Esophagus muscularis mucosa (tissue), 4 donors: ENCODE results near the gene AATF. TPM values are rescaled to one million over a fixed set of nuclear protein-coding genes. Genes with fewer than 3 reads are reported as not detected.

ENCODE experiments used
- DNase-seq: peaks from one replicate; pipeline ENCODE4 v3.0.0-alpha.2; 2017; ENCODE audit errors: extremely low spot score
- H3K27ac ChIP-seq, 4 donors: fragments of 200-600 bp; sonication (generic); replicated peaks in 1 of 4; 1 replicate in 3 of 4; 2 replicates in 1 of 4; pipeline ENCODE4 v1.5.1; 2016 to 2019; ENCODE audit warnings: mild to moderate bottlenecking in 1 of 4
- H3K27me3 ChIP-seq, 4 donors: fragments of 200-600 bp; sonication (generic); one replicate each; pipeline versions ENCODE4 v1.5.1 to v1.6.0; 2016 to 2019
- H3K36me3 ChIP-seq, 4 donors: fragments of 200-600 bp; sonication (generic); one replicate each; pipeline ENCODE4 v1.5.1; 2016 to 2019
- H3K4me1 ChIP-seq, 4 donors: fragments of 200-600 bp; sonication (generic); one replicate each; pipeline ENCODE4 v1.5.1; 2016 to 2019
- H3K4me3 ChIP-seq, 4 donors: fragments of 200-600 bp; sonication (generic); 1 replicate in 2 of 4; 2 replicates in 2 of 4; pipeline ENCODE4 v1.5.1; 2016 to 2019; ENCODE audit warnings: mild to moderate bottlenecking in 4 of 4, moderate library complexity in 1 of 4
- H3K9me3 ChIP-seq, 4 donors: fragments of 200-600 bp; sonication (generic); 1 replicate in 3 of 4; 2 replicates in 1 of 4; pipeline ENCODE4 v1.5.1; 2016 to 2019
- CTCF ChIP-seq, 3 experiments: fragments of 200-600 bp in 2 of 3; fragments of 450-650 bp in 1 of 3; sonication (generic) in 2 of 3; IDR thresholded peaks; one replicate each; pipeline ENCODE4 v1.5.1; 2017 to 2019; ENCODE audit warnings: antibody characterized with exemption in 3 of 3, mild to moderate bottlenecking in 2 of 3, moderate library complexity in 1 of 3
- EP300 ChIP-seq: sonication (generic); formaldehyde crosslinking; IDR thresholded peaks from one replicate; pipeline ENCODE4 v1.6.1; 2017; ENCODE audit warnings: antibody characterized with exemption
- POLR2A ChIP-seq: fragments of 450-650 bp; IDR thresholded peaks from one replicate; pipeline ENCODE4 v1.6.1; 2017; ENCODE audit warnings: antibody characterized with exemption, moderate library complexity, mild to moderate bottlenecking, low read depth
- POLR2AphosphoS5 ChIP-seq, 2 donors: sonication (generic); formaldehyde crosslinking; IDR thresholded peaks; one replicate each; pipeline ENCODE4 v1.6.1; 2017; ENCODE audit warnings: antibody characterized with exemption in 2 of 2
- WGBS: methylation state at CpG from one replicate; pipeline ENCODE4 v1.1.5; 2018; 5-methylcytosine and 5-hydroxymethylcytosine counted together
- intact Hi-C: fragments of 100-400 bp; cut with DNase I; formaldehyde crosslinking; loops from one replicate; pipeline ENCODE4 v1.15.1; 2023
- total RNA-seq, 4 donors: library from RNA; depleted of rRNA; stranded (reverse); fragments of >200 nt; gene quantifications; one replicate each; pipeline versions ENCODE4 v1.1.0 to v1.2.1, GENCODE V29; 2016

The AATF gene
- total RNA-seq, 4 donors from 2014 or later: 37.8 to 55.7 (median 45.3) TPM

- Histone ChIP-seq H3K9me3 (no peaks in the 10 kb centered on the region), H3K4me3 (no peak overlapping the region), H3K27me3 (no peaks in the 10 kb centered on the region), H3K27ac (no peak overlapping the region), H3K36me3 (peaks cover 17 to 60% (median 34%) of the 10 kb centered on the region in 4 donors), H3K4me1 (peaks cover 0 to 10% (median 8%) of the 10 kb centered on the region in 4 donors)
- intact Hi-C loops: no loop called here
- no peak for TF ChIP-seq EP300
- TF ChIP-seq POLR2AphosphoS5 (IDR thresholded peaks at IDR 0.05): no peak
- TF ChIP-seq POLR2A: no peak
- TF ChIP-seq CTCF (IDR thresholded peaks at IDR 0.05): no peak
- DNase-seq: no peak
- 97% methylated on average over 2 of the region's 2 CpGs for WGBS
These were observed 147.3 kb downstream of the AATF start for GRCh38 chr17:37096071-37096470.

- H3K4me1 ChIP-seq: peaks cover 0 to 1% (median 0%) of the 10 kb centered on the region in 4 donors
- intact Hi-C loops: no loop called here
- H3K9me3 ChIP-seq: no peaks in the 10 kb centered on the region
- DNase-seq: no peak
- WGBS: 87% methylated on average over 2 of the region's 2 CpGs
- H3K36me3 ChIP-seq: peaks cover 17 to 68% (median 36%) of the 10 kb centered on the region in 4 donors
- no peak overlapping the region for H3K27ac ChIP-seq
- H3K27me3 ChIP-seq: no peaks in the 10 kb centered on the region
- no peak for TF ChIP-seq POLR2AphosphoS5 (IDR thresholded peaks at IDR 0.05)
- TF ChIP-seq CTCF (IDR thresholded peaks at IDR 0.05): no peak
- no peak for TF ChIP-seq EP300
- no peak for TF ChIP-seq POLR2A
- H3K4me3 ChIP-seq: no peak overlapping the region
These were observed 148.4 kb downstream of the AATF start for GRCh38 chr17:37097154-37097553.

DNA sequence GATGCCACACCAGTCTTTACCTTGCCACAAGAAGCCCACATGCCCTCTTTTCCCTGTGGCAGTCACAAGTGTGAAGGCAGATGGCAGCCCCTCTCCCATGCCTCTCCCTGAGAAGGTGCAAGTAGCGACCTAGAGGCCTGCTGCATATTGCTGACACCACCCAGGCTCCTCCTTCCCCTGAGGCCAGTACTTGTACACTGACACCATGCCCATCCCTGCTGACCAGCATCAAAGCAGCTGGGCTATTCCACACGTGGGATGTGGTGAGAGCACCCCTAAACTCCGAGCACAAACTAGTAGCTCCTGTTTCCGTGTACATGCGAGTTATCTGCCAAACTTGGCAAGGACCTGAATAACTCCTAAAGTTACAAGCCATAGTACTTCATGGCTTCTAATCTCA, 149.4 kb downstream of the AATF start:
- no peaks in the 10 kb centered on the region for H3K27me3 ChIP-seq
- intact Hi-C loops: no loop called here
- TF ChIP-seq EP300 (no peak), CTCF (IDR thresholded peaks at IDR 0.05) (no peak), POLR2AphosphoS5 (IDR thresholded peaks at IDR 0.05) (no peak), POLR2A (no peak)
- H3K4me3 ChIP-seq: no peak overlapping the region
- H3K36me3 ChIP-seq: peaks cover 17 to 72% (median 38%) of the 10 kb centered on the region in 4 donors
- H3K9me3 ChIP-seq: no peaks in the 10 kb centered on the region
- H3K27ac ChIP-seq: no peak overlapping the region
- WGBS: 91% methylated on average over 5 of the region's 5 CpGs
- no peaks in the 10 kb centered on the region for H3K4me1 ChIP-seq
- no peak for DNase-seq

GRCh38 chr17:37098910-37099664, 150.3 kb downstream of the AATF start:
- TF ChIP-seq EP300: no peak
- no peak for TF ChIP-seq POLR2A
- no peak for TF ChIP-seq POLR2AphosphoS5 (IDR thresholded peaks at IDR 0.05)
- TF ChIP-seq CTCF (IDR thresholded peaks at IDR 0.05): no peak
- DNase-seq: no peak
- Histone ChIP-seq H3K4me1 (no peaks in the 10 kb centered on the region), H3K9me3 (no peaks in the 10 kb centered on the region), H3K36me3 (peaks cover 17 to 74% (median 41%) of the 10 kb centered on the region in 4 donors), H3K4me3 (no peak overlapping the region), H3K27ac (no peak overlapping the region), H3K27me3 (no peaks in the 10 kb centered on the region)
- 92% methylated on average over 9 of the region's 9 CpGs for WGBS
- intact Hi-C loops: no loop called here

DNA sequence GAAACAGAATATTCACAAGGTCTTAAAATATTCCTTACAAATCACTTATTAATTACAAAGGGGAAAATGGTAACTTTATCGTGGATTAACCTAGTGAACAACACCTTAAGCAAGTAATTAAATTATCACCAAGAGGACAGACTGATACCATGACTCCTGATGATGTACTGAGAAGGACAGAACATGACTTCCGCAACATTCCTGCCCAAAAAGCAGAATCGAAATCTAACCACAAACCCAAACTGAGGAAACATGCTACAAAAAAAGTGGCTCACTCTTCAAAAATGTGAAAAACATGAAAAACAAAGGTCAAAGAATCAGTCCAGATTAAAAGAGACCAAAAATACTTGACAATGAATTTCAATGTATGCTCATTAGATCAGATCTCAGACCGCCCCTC, 151.5 kb downstream of the AATF start:
- no peaks in the 10 kb centered on the region for H3K27me3 ChIP-seq
- no peak overlapping the region for H3K27ac ChIP-seq
- H3K36me3 ChIP-seq: peaks cover 17 to 75% (median 42%) of the 10 kb centered on the region in 4 donors
- H3K9me3 ChIP-seq: no peaks in the 10 kb centered on the region
- 88% methylated on average over 4 of the region's 4 CpGs for WGBS
- TF ChIP-seq EP300 (no peak), POLR2A (no peak), POLR2AphosphoS5 (IDR thresholded peaks at IDR 0.05) (no peak), CTCF (IDR thresholded peaks at IDR 0.05) (no peak)
- H3K4me3 ChIP-seq: no peak overlapping the region
- intact Hi-C loops: no loop called here
- no peak for DNase-seq
- no peaks in the 10 kb centered on the region for H3K4me1 ChIP-seq
